ENCODE results near the gene ZNF185.

The ZNF185 gene

GRCh38 chrX:152899874-152900719 is 2.2 kb downstream of the ZNF185 start:
- DNase-seq (ENCODE audit: low spot score), result no peak
- H3K27ac ChIP-seq, result peak overlapping the region in 1 of 2 donors; percentile 16

GRCh38 chrX:152900937-152901445 is 3.1 kb downstream of the ZNF185 start:
- TF ChIP-seq CTCF (IDR thresholded peaks at IDR 0.05), result no peak
- Histone ChIP-seq H3K4me3 (no peak overlapping the region), H3K27ac (no peak overlapping the region)
- no peak for DNase-seq (ENCODE audit: low spot score)

More at GRCh38 chrX:152899874-152900719, 2.2 kb downstream of the ZNF185 start:
- TF ChIP-seq CTCF (IDR thresholded peaks at IDR 0.05), result no peak
- no peak overlapping the region for H3K4me3 ChIP-seq

- TF ChIP-seq CTCF (IDR thresholded peaks at IDR 0.05), result no peak
- DNase-seq (ENCODE audit: low spot score), result no peak
- Histone ChIP-seq H3K27ac (peak overlapping the region in 1 of 2 donors; percentile 13), H3K4me3 (no peak overlapping the region)
Observed at GRCh38 chrX:152901816-152902501, 4.1 kb downstream of the ZNF185 start.

- no peak for DNase-seq (ENCODE audit: low spot score)
- no peak for TF ChIP-seq CTCF (IDR thresholded peaks at IDR 0.05)
- Histone ChIP-seq H3K27ac (no peak overlapping the region), H3K4me3 (no peak overlapping the region)
Observed at GRCh38 chrX:152902502-152902820, 4.6 kb downstream of the ZNF185 start.

- Histone ChIP-seq H3K4me3 (no peak overlapping the region), H3K27ac (no peak overlapping the region)
- DNase-seq (ENCODE audit: low spot score), result no peak
- no peak for TF ChIP-seq CTCF (IDR thresholded peaks at IDR 0.05)
Observed at GRCh38 chrX:152903589-152903988, 5.7 kb downstream of the ZNF185 start.

GRCh38 chrX:152904151-152905080 is 6.5 kb downstream of the ZNF185 start:
- Histone ChIP-seq H3K4me3 (no peak overlapping the region), H3K27ac (no peak overlapping the region)
- no peak for DNase-seq (ENCODE audit: low spot score)
- TF ChIP-seq CTCF (IDR thresholded peaks at IDR 0.05), result peak; percentile 31
